ENCODE data around the gene SH2D1A.

GRCh38 chrX:124342174-124342867, 4.0 kb upstream of the SH2D1A start:
- TF ChIP-seq CTCF (IDR thresholded peaks at IDR 0.05) (no peak), POLR2A (IDR thresholded peaks at IDR 0.05) (no peak), POLR2AphosphoS5 (IDR thresholded peaks at IDR 0.05) (no peak)
